Parathyroid adenoma (tissue), 2 donors: ENCODE data around the gene BTBD1.
"Not testable (repeated sequence)": the region's sequence is repeated elsewhere in the genome, so short reads cannot be mapped to it uniquely, and the experiment has no call there.

Source experiments
- H2AFZ ChIP-seq: fragments of 300-600 bp; sonication (generic); one replicate; pipeline ENCODE4 v1.7.0; 2017; ENCODE audit warnings: antibody characterized with exemption, mild to moderate bottlenecking
- H3K27ac ChIP-seq: fragments of 300-600 bp; sonication (generic); one replicate; pipeline ENCODE4 v1.7.0; 2017
- H3K27me3 ChIP-seq: fragments of 300-600 bp; sonication (generic); one replicate; pipeline ENCODE4 v1.7.0; 2017; ENCODE audit warnings: low read length; ENCODE audit not compliant: control insufficient read depth, insufficient read depth
- H3K36me3 ChIP-seq: fragments of 300-600 bp; sonication (generic); one replicate; pipeline ENCODE4 v1.7.0; 2017; ENCODE audit warnings: low read length; ENCODE audit not compliant: control insufficient read depth, insufficient read depth
- H3K4me1 ChIP-seq: fragments of 300-600 bp; sonication (generic); one replicate; pipeline ENCODE4 v1.7.0; 2017; ENCODE audit warnings: control low read depth
- H3K4me2 ChIP-seq: fragments of 300-600 bp; sonication (generic); one replicate; pipeline ENCODE4 v1.7.0; 2017; ENCODE audit warnings: low read length
- H3K4me3 ChIP-seq: fragments of 300-600 bp; sonication (generic); one replicate; pipeline ENCODE4 v1.7.0; 2017; ENCODE audit warnings: low read depth, low read length
- H3K79me2 ChIP-seq: fragments of 300-600 bp; sonication (generic); one replicate; pipeline ENCODE4 v1.7.0; 2017; ENCODE audit warnings: control low read depth
- H3K9ac ChIP-seq: fragments of 300-600 bp; sonication (generic); one replicate; pipeline ENCODE4 v1.7.0; 2017; ENCODE audit warnings: mild to moderate bottlenecking
- H3K9me3 ChIP-seq: fragments of 300-600 bp; sonication (generic); one replicate; pipeline ENCODE4 v1.7.0; 2017; ENCODE audit warnings: low read length; ENCODE audit not compliant: control insufficient read depth
- TF ChIP-seq, protein P1 (sequence below): fragments of 300-600 bp; sonication (generic); IDR thresholded peaks from one replicate; pipeline ENCODE4 v1.7.0; 2017; ENCODE audit warnings: antibody characterized with exemption, mild to moderate bottlenecking
- donor health status: primary hyperparathyroidism.

BTBD1 gene

DNA sequence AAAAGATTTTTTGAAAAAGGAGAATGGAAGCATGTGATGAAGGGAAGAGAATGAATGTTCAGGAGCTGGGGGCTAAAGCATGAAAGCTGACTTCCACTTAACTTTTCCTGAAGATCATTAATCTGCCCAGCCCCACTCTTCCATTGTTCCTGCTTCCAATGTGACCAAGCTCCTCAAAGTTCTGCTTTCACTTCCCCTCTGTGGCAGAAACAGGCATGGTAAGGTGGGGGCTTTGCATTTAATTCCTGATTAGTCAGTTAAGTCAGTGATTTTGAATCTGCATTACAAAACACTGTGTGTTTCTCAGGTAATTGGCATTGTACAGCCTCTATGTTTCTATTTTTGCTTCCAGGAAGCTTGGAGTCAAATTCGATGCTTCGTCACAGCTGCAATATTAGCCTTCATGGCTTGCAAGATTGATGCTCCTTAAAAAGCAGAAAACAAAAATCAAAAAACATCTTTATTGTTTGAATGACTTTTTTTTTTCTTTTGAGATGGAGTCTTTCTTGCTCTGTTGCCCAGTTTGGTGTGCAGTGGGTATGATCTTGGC lies 33.1 kb upstream of the BTBD1 start:
- Histone ChIP-seq H3K4me2 (no peak overlapping the region), H3K27me3 (no peaks in the 10 kb centered on the region), H3K4me1 (no peaks in the 10 kb centered on the region), H3K79me2 (no peaks in the 10 kb centered on the region), H3K36me3 (no peaks in the 10 kb centered on the region), H2AFZ (no peak overlapping the region), H3K9me3 (no peaks in the 10 kb centered on the region), H3K9ac (no peak overlapping the region), H3K4me3 (no peak overlapping the region), H3K27ac (no peak overlapping the region)
- TF ChIP-seq, protein P1, sequence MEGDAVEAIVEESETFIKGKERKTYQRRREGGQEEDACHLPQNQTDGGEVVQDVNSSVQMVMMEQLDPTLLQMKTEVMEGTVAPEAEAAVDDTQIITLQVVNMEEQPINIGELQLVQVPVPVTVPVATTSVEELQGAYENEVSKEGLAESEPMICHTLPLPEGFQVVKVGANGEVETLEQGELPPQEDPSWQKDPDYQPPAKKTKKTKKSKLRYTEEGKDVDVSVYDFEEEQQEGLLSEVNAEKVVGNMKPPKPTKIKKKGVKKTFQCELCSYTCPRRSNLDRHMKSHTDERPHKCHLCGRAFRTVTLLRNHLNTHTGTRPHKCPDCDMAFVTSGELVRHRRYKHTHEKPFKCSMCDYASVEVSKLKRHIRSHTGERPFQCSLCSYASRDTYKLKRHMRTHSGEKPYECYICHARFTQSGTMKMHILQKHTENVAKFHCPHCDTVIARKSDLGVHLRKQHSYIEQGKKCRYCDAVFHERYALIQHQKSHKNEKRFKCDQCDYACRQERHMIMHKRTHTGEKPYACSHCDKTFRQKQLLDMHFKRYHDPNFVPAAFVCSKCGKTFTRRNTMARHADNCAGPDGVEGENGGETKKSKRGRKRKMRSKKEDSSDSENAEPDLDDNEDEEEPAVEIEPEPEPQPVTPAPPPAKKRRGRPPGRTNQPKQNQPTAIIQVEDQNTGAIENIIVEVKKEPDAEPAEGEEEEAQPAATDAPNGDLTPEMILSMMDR = no peak

DNA sequence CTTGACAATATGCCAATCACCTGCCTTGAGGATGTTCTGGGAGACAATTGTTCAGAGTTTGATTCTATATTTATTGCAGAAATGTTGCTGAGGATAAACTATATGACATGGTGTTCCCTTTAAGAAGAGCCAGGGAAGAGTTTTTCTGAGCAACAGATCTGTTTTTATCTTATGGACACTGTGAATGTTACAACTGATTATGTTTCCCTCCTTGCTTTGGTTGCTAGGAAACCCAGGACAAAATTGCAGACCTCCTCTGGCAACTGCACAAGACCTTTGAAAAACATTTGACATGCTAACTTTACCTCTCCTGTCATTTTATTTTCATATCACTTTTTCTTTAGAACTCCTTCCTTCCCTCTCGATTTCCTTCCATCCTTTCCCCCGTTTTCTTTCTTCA lies 32.2 kb upstream of the BTBD1 start:
- TF ChIP-seq, protein P1 = no peak
- Histone ChIP-seq H2AFZ (no peak overlapping the region), H3K4me2 (no peak overlapping the region), H3K27me3 (no peaks in the 10 kb centered on the region), H3K36me3 (no peaks in the 10 kb centered on the region), H3K4me3 (no peak overlapping the region), H3K9ac (no peak overlapping the region), H3K4me1 (no peaks in the 10 kb centered on the region), H3K27ac (no peak overlapping the region), H3K79me2 (no peaks in the 10 kb centered on the region), H3K9me3 (no peaks in the 10 kb centered on the region)

GRCh38 chr15:83098079-83098478 lies 31.0 kb upstream of the BTBD1 start:
- no peaks in the 10 kb centered on the region for H3K27me3 ChIP-seq
- H3K9me3 ChIP-seq = no peaks in the 10 kb centered on the region
- no peak overlapping the region for H3K27ac ChIP-seq
- H3K4me2 ChIP-seq = no peak overlapping the region
- H3K4me1 ChIP-seq = no peaks in the 10 kb centered on the region
- TF ChIP-seq, protein P1 = no peak
- H3K9ac ChIP-seq = no peak overlapping the region
- H3K4me3 ChIP-seq = no peak overlapping the region
- H2AFZ ChIP-seq = no peak overlapping the region
- H3K36me3 ChIP-seq = no peaks in the 10 kb centered on the region
- no peaks in the 10 kb centered on the region for H3K79me2 ChIP-seq

- Histone ChIP-seq H3K4me2 (no peak overlapping the region), H3K9me3 (no peaks in the 10 kb centered on the region), H3K9ac (no peak overlapping the region), H3K36me3 (no peaks in the 10 kb centered on the region), H3K4me1 (no peaks in the 10 kb centered on the region), H3K4me3 (no peak overlapping the region), H3K27me3 (no peaks in the 10 kb centered on the region), H3K79me2 (no peaks in the 10 kb centered on the region), H3K27ac (no peak overlapping the region), H2AFZ (no peak overlapping the region)
- TF ChIP-seq, protein P1 = no peak
Observed at GRCh38 chr15:83094583-83094982, 27.5 kb upstream of the BTBD1 start.

DNA sequence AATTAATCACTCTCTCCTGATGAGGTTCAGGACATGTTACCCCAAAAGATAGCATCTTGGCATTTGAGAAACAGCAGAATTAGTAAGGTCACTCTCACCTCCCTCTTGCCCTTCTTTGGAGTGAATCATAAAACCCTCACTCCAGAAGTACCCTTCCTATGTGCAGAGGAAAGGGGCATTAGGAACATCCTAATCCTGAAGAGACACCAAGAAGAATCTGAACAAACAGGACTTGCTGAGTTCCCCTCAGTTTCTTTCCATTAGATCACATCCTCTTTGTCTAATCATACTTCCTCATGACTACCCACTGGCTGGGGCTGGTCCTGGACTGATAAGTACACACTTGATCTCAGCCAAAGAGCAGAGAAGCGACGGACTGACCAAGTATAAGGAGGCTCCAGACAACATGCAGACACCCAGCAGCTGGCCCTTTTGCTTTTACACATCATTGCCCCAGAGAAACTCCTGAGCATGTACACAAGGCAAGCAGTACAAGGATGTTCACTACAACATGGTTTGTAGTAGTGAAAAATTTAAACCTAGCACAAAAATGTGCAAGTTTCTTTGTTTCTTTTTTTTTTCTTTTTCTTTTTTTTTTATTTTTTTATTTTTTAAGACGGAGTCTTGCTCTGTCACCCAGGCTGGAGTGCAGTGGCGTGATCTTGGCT lies 25.4 kb upstream of the BTBD1 start:
- Histone ChIP-seq H3K4me1 (no peaks in the 10 kb centered on the region), H2AFZ (no peak overlapping the region), H3K4me2 (no peak overlapping the region), H3K27ac (no peak overlapping the region), H3K4me3 (no peak overlapping the region), H3K9me3 (no peaks in the 10 kb centered on the region), H3K27me3 (no peaks in the 10 kb centered on the region), H3K9ac (no peak overlapping the region), H3K36me3 (no peaks in the 10 kb centered on the region), H3K79me2 (no peaks in the 10 kb centered on the region)
- TF ChIP-seq, protein P1 = no peak

DNA sequence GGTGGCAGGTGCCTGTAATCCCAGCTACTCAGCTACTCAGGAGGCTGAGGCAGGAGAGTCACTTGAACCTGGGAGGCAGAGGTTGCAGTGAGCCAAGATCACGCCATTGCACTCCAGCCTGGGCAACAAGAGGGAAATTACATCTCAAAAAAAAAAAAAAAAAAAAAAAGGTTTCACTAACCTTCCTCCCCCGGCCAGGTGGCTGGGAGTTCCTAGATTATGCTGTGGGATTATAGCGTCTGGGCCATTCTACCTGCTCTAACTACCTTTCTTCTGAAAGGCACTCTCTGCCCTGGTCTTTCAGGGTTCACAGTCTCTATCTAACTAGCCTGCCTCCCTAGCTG lies 24.9 kb upstream of the BTBD1 start:
- not testable (repeated sequence) for H3K79me2 ChIP-seq, H3K4me2 ChIP-seq, H3K36me3 ChIP-seq, H3K27ac ChIP-seq, H2AFZ ChIP-seq, H3K4me3 ChIP-seq, H3K4me1 ChIP-seq, H3K9me3 ChIP-seq, H3K27me3 ChIP-seq, H3K9ac ChIP-seq
